LoVo (cell line): Measurements from ENCODE around the gene OR4M1.
"Not testable (repeated sequence)": the region's sequence is repeated elsewhere in the genome, so short reads cannot be mapped to it uniquely, and the experiment has no call there.

Source experiments
- DNase-seq: peaks from one replicate; pipeline ENCODE4 v3.0.0-alpha.2; 2016; ENCODE audit warnings: low spot score

Gene OR4M1

GRCh38 chr14:19823178-19823577, 49.9 kb downstream of the OR4M1 start:
- DNase-seq: no peak

DNA sequence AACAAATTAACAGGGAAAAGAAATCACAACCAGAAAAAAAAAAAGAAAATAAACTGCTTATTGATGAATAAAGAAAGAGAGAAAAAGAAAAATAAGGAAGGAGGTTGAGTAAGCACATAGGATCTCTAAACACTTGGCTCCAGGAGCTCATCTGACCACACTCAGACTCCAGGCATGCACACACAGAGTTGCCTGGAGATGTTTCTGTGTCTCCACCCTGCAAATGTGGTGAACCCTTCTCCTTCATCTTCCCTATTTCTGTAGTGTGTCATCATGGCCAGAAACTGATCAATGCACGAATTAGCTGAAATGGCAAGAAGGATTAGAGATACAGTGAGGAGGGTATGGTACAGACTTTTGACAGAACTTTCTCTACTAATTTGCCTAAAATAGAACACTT, 50.5 kb downstream of the OR4M1 start:
- DNase-seq: no peak

DNA sequence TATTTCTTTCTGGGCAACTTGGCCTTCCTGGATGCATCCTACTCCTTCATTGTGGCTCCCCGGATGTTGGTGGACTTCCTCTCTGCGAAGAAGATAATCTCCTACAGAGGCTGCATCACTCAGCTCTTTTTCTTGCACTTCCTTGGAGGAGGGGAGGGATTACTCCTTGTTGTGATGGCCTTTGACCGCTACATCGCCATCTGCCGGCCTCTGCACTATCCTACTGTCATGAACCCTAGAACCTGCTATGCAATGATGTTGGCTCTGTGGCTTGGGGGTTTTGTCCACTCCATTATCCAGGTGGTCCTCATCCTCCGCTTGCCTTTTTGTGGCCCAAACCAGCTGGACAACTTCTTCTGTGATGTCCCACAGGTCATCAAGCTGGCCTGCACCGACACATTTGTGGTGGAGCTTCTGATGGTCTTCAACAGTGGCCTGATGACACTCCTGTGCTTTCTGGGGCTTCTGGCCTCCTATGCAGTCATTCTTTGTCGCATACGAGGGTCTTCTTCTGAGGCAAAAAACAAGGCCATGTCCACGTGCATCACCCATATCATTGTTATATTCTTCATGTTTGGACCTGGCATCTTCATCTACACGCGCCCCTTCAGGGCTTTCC, 54.4 kb downstream of the OR4M1 start:
- not testable (repeated sequence) for DNase-seq

- no peak for DNase-seq
Measured at GRCh38 chr14:19828314-19828713, 55.0 kb downstream of the OR4M1 start.
